ENCODE measurements around the gene SMOC2. TPM values are rescaled to one million over a fixed set of nuclear protein-coding genes. Genes with fewer than 3 reads are reported as not detected.

Gene SMOC2
- total RNA-seq, 4 donors from 2014 or later, result 45.8 to 130 (median 84.0) TPM

- Histone ChIP-seq H3K27me3 (no peaks in the 10 kb centered on the region), H3K9me3 (no peaks in the 10 kb centered on the region), H3K4me1 (no peaks in the 10 kb centered on the region), H3K27ac (replicated peaks in 1 of 4) (no peak overlapping the region), H3K4me3 (no peak overlapping the region), H3K36me3 (no peaks in the 10 kb centered on the region)
- 72% methylated on average over 11 of the region's 11 CpGs for WGBS
- DNase-seq (ENCODE audit: extremely low spot score), result no peak
- no peak for TF ChIP-seq POLR2A (IDR thresholded peaks at IDR 0.05; ENCODE audit: low read depth)
- TF ChIP-seq EP300 (IDR thresholded peaks at IDR 0.05), result no peak
- no peak for TF ChIP-seq CTCF (IDR thresholded peaks at IDR 0.05)
- no peak for TF ChIP-seq POLR2AphosphoS5 (IDR thresholded peaks at IDR 0.05)
- intact Hi-C loops (cut with DNase I), result no loop called here
These were observed 242.6 kb downstream of the SMOC2 start for GRCh38 chr6:168683621-168684020.

GRCh38 chr6:168684471-168684870, 243.5 kb downstream of the SMOC2 start:
- intact Hi-C loops (cut with DNase I), result no loop called here
- no peak for TF ChIP-seq CTCF (IDR thresholded peaks at IDR 0.05)
- no peak for TF ChIP-seq POLR2AphosphoS5 (IDR thresholded peaks at IDR 0.05)
- no peak for TF ChIP-seq EP300 (IDR thresholded peaks at IDR 0.05)
- no peak for TF ChIP-seq POLR2A (IDR thresholded peaks at IDR 0.05; ENCODE audit: low read depth)
- Histone ChIP-seq H3K36me3 (no peaks in the 10 kb centered on the region), H3K4me3 (no peak overlapping the region), H3K4me1 (no peaks in the 10 kb centered on the region), H3K9me3 (no peaks in the 10 kb centered on the region), H3K27me3 (no peaks in the 10 kb centered on the region), H3K27ac (replicated peaks in 1 of 4) (no peak overlapping the region)
- 58% methylated on average over 8 of the region's 8 CpGs for WGBS
- DNase-seq (ENCODE audit: extremely low spot score), result no peak

- no peak overlapping the region for H3K27ac ChIP-seq (replicated peaks in 1 of 4)
- no peaks in the 10 kb centered on the region for H3K4me1 ChIP-seq
- H3K9me3 ChIP-seq, result no peaks in the 10 kb centered on the region
- no peaks in the 10 kb centered on the region for H3K36me3 ChIP-seq
- TF ChIP-seq POLR2A (IDR thresholded peaks at IDR 0.05; ENCODE audit: low read depth) (no peak), CTCF (IDR thresholded peaks at IDR 0.05) (no peak), EP300 (IDR thresholded peaks at IDR 0.05) (no peak), POLR2AphosphoS5 (IDR thresholded peaks at IDR 0.05) (no peak)
- 93% methylated on average over 8 of the region's 8 CpGs for WGBS
- DNase-seq (ENCODE audit: extremely low spot score), result no peak
- no peaks in the 10 kb centered on the region for H3K27me3 ChIP-seq
- H3K4me3 ChIP-seq, result no peak overlapping the region
- intact Hi-C loops (cut with DNase I), result no loop called here
These were observed 243.9 kb downstream of the SMOC2 start for GRCh38 chr6:168684906-168685305.

DNA sequence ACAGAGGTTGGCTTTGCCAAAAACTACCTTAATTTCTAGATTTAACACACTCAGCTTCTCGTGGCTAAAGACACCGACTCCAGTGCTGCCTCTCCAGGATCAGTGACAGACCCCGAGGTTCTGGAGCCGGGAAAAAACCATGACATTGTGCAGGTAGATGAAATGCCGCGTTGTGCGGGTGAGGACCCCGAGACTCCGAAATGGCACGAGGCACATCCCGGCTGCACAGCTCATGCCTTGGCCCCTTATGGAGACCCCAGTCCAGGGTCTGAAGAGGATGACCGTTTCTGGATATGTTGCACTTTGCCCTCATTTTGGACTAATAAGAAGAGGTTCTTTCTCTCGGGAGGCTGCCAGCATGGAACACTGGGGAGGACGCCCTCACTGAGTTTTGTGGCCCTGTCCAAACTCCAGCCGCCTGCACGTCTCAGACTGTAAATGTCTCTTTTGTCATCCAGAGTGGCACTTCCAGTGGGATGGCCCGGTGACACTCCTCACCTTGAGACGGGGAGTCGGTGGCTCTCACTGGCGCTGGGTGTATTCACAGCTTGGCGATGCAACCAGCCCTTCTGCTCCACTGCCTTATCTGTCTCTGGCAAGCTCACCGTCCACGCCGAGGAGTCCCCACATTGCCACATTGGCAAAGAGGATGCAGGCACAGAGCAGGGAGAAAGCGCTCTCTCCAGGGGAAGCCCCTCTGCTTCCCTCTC, 245.2 kb downstream of the SMOC2 start:
- DNase-seq (ENCODE audit: extremely low spot score), result no peak
- Histone ChIP-seq H3K4me3 (no peak overlapping the region), H3K27me3 (no peaks in the 10 kb centered on the region), H3K27ac (replicated peaks in 1 of 4) (no peak overlapping the region), H3K4me1 (no peaks in the 10 kb centered on the region), H3K9me3 (no peaks in the 10 kb centered on the region), H3K36me3 (no peaks in the 10 kb centered on the region)
- 85% methylated on average over 25 of the region's 25 CpGs for WGBS
- TF ChIP-seq EP300 (IDR thresholded peaks at IDR 0.05) (no peak), POLR2AphosphoS5 (IDR thresholded peaks at IDR 0.05) (no peak), CTCF (IDR thresholded peaks at IDR 0.05) (no peak), POLR2A (IDR thresholded peaks at IDR 0.05; ENCODE audit: low read depth) (no peak)
- intact Hi-C loops (cut with DNase I), result no loop called here
